DND-41 (cell line): ENCODE measurements around the gene CCDC60.

ENCODE experiments used
- EZH2 ChIP-seq: IDR thresholded peaks from 3 replicates; pipeline ENCODE4 v1.6.1; 2012; ENCODE audit warnings: borderline replicate concordance, low read depth, mild to moderate bottlenecking, moderate library complexity, low read length, inconsistent platforms; ENCODE audit not compliant: severe bottlenecking
- TF ChIP-seq, protein P1 (sequence below): IDR thresholded peaks from 2 replicates; pipeline ENCODE4 v1.5.1; 2012; ENCODE audit warnings: borderline replicate concordance, low read length, moderate library complexity, mild to moderate bottlenecking; ENCODE audit not compliant: poor library complexity, severe bottlenecking; ENCODE audit errors: extremely low read depth

GRCh38 chr12:119288576-119288975, 46.0 kb upstream of the CCDC60 start:
- TF ChIP-seq, protein P1, sequence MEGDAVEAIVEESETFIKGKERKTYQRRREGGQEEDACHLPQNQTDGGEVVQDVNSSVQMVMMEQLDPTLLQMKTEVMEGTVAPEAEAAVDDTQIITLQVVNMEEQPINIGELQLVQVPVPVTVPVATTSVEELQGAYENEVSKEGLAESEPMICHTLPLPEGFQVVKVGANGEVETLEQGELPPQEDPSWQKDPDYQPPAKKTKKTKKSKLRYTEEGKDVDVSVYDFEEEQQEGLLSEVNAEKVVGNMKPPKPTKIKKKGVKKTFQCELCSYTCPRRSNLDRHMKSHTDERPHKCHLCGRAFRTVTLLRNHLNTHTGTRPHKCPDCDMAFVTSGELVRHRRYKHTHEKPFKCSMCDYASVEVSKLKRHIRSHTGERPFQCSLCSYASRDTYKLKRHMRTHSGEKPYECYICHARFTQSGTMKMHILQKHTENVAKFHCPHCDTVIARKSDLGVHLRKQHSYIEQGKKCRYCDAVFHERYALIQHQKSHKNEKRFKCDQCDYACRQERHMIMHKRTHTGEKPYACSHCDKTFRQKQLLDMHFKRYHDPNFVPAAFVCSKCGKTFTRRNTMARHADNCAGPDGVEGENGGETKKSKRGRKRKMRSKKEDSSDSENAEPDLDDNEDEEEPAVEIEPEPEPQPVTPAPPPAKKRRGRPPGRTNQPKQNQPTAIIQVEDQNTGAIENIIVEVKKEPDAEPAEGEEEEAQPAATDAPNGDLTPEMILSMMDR, result no peak
- no peak for TF ChIP-seq EZH2
